ENCODE data around the gene KCNMB4.

KCNMB4 gene

GRCh38 chr12:70402597-70402996, 36.5 kb downstream of the KCNMB4 start:
- H3K79me2 ChIP-seq: no peaks in the 10 kb centered on the region
- no peaks in the 10 kb centered on the region for H3K9me3 ChIP-seq (ENCODE audit: control insufficient read depth, low read length)
- H3K9ac ChIP-seq: no peak overlapping the region
- no peaks in the 10 kb centered on the region for H3K36me3 ChIP-seq (ENCODE audit: control insufficient read depth, insufficient read depth, low read length)
- H3K27ac ChIP-seq: no peak overlapping the region
- no peak overlapping the region for H3K4me2 ChIP-seq (ENCODE audit: low read length)
- no peak overlapping the region for H2AFZ ChIP-seq
- TF ChIP-seq, protein P1, sequence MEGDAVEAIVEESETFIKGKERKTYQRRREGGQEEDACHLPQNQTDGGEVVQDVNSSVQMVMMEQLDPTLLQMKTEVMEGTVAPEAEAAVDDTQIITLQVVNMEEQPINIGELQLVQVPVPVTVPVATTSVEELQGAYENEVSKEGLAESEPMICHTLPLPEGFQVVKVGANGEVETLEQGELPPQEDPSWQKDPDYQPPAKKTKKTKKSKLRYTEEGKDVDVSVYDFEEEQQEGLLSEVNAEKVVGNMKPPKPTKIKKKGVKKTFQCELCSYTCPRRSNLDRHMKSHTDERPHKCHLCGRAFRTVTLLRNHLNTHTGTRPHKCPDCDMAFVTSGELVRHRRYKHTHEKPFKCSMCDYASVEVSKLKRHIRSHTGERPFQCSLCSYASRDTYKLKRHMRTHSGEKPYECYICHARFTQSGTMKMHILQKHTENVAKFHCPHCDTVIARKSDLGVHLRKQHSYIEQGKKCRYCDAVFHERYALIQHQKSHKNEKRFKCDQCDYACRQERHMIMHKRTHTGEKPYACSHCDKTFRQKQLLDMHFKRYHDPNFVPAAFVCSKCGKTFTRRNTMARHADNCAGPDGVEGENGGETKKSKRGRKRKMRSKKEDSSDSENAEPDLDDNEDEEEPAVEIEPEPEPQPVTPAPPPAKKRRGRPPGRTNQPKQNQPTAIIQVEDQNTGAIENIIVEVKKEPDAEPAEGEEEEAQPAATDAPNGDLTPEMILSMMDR (IDR thresholded peaks at IDR 0.05): no peak
- no peak overlapping the region for H3K4me3 ChIP-seq (ENCODE audit: low read depth, low read length)
- no peaks in the 10 kb centered on the region for H3K4me1 ChIP-seq
- H3K27me3 ChIP-seq (ENCODE audit: control insufficient read depth, insufficient read depth, low read length): no peaks in the 10 kb centered on the region

- Histone ChIP-seq H3K4me1 (no peaks in the 10 kb centered on the region), H3K36me3 (ENCODE audit: control insufficient read depth, insufficient read depth, low read length) (no peaks in the 10 kb centered on the region), H3K9me3 (ENCODE audit: control insufficient read depth, low read length) (no peaks in the 10 kb centered on the region), H3K4me3 (ENCODE audit: low read depth, low read length) (no peak overlapping the region), H3K4me2 (ENCODE audit: low read length) (no peak overlapping the region), H2AFZ (no peak overlapping the region), H3K79me2 (no peaks in the 10 kb centered on the region), H3K27ac (no peak overlapping the region), H3K27me3 (ENCODE audit: control insufficient read depth, insufficient read depth, low read length) (no peaks in the 10 kb centered on the region), H3K9ac (no peak overlapping the region)
- TF ChIP-seq, protein P1 (IDR thresholded peaks at IDR 0.05): no peak
Observed at GRCh38 chr12:70403826-70404225, 37.7 kb downstream of the KCNMB4 start.

- Histone ChIP-seq H3K4me2 (ENCODE audit: low read length) (no peak overlapping the region), H3K9ac (no peak overlapping the region), H2AFZ (no peak overlapping the region), H3K36me3 (ENCODE audit: control insufficient read depth, insufficient read depth, low read length) (no peaks in the 10 kb centered on the region), H3K9me3 (ENCODE audit: control insufficient read depth, low read length) (no peaks in the 10 kb centered on the region), H3K4me1 (no peaks in the 10 kb centered on the region), H3K4me3 (ENCODE audit: low read depth, low read length) (no peak overlapping the region), H3K79me2 (no peaks in the 10 kb centered on the region), H3K27ac (no peak overlapping the region), H3K27me3 (ENCODE audit: control insufficient read depth, insufficient read depth, low read length) (no peaks in the 10 kb centered on the region)
- TF ChIP-seq, protein P1 (IDR thresholded peaks at IDR 0.05): no peak
Observed at GRCh38 chr12:70408004-70408790, 42.1 kb downstream of the KCNMB4 start.

GRCh38 chr12:70415987-70416386, 49.9 kb downstream of the KCNMB4 start:
- Histone ChIP-seq H3K36me3 (ENCODE audit: control insufficient read depth, insufficient read depth, low read length) (no peaks in the 10 kb centered on the region), H3K9ac (no peak overlapping the region), H3K4me2 (ENCODE audit: low read length) (no peak overlapping the region), H3K4me3 (ENCODE audit: low read depth, low read length) (no peak overlapping the region), H3K79me2 (no peaks in the 10 kb centered on the region), H3K4me1 (no peaks in the 10 kb centered on the region), H3K27me3 (ENCODE audit: control insufficient read depth, insufficient read depth, low read length) (no peaks in the 10 kb centered on the region), H2AFZ (no peak overlapping the region), H3K9me3 (ENCODE audit: control insufficient read depth, low read length) (no peaks in the 10 kb centered on the region), H3K27ac (no peak overlapping the region)
- TF ChIP-seq, protein P1 (IDR thresholded peaks at IDR 0.05): no peak

GRCh38 chr12:70417121-70417520, 51.0 kb downstream of the KCNMB4 start:
- no peak overlapping the region for H3K4me2 ChIP-seq (ENCODE audit: low read length)
- H3K79me2 ChIP-seq: no peaks in the 10 kb centered on the region
- no peaks in the 10 kb centered on the region for H3K27me3 ChIP-seq (ENCODE audit: control insufficient read depth, insufficient read depth, low read length)
- H3K9me3 ChIP-seq (ENCODE audit: control insufficient read depth, low read length): no peaks in the 10 kb centered on the region
- no peaks in the 10 kb centered on the region for H3K36me3 ChIP-seq (ENCODE audit: control insufficient read depth, insufficient read depth, low read length)
- H2AFZ ChIP-seq: no peak overlapping the region
- no peak overlapping the region for H3K9ac ChIP-seq
- H3K4me1 ChIP-seq: no peaks in the 10 kb centered on the region
- no peak overlapping the region for H3K4me3 ChIP-seq (ENCODE audit: low read depth, low read length)
- TF ChIP-seq, protein P1 (IDR thresholded peaks at IDR 0.05): no peak
- H3K27ac ChIP-seq: no peak overlapping the region

Measured in parathyroid adenoma (tissue), 2 donors.